ENCODE data around the gene LY6G6C.

- TF ChIP-seq EZH2phosphoT487 (IDR thresholded peaks at IDR 0.05; ENCODE audit: borderline replicate concordance, low read length), result no peak
- TF ChIP-seq CTCF (IDR thresholded peaks at IDR 0.05; ENCODE audit: low read depth, low read length, poor library complexity, severe bottlenecking), result no peak
Measured at GRCh38 chr6:31761343-31761742, 39.8 kb upstream of the LY6G6C start.
